HG02885 (cell line): ENCODE measurements around the gene DDX31.

Experiments
- ATAC-seq: cut with Tn5 transposase; IDR thresholded peaks from one replicate; pipeline ENCODE4 v1.9.1; 2021; ENCODE audit warnings: mild to moderate bottlenecking; ENCODE audit not compliant: unreplicated experiment, poor library complexity

DDX31 gene

DNA sequence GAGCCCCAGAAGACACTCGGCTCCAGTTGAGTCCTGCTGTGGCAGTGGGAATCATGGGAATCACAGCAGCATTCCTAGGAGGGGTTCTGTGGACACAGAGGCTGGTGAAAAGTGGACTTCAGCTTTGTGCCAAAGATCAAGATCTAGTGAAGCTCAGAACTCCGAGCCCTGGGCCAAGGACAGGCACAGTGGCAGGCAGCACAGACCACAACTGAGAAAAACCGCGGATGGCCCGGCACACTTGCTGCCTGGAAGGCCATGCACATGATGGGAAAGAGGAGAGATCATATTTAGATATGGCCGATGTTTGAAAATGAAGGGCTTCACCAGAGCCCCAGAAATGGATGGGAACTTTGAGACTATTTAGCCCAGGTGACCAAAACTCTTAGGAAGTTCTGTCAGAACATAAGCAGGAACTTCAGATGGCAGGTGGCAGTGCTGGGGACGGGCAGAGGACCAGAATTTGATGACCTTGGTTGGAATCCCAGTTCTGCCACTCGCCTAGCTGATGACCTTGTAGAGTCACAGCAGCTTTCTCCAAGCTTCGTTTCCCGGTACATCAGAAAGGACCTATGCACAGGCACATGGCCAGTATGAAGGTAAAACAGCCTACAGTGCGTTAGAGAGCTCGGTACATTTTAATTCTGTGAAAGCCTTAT, 69.3 kb downstream of the DDX31 start:
- no peak for ATAC-seq

DNA sequence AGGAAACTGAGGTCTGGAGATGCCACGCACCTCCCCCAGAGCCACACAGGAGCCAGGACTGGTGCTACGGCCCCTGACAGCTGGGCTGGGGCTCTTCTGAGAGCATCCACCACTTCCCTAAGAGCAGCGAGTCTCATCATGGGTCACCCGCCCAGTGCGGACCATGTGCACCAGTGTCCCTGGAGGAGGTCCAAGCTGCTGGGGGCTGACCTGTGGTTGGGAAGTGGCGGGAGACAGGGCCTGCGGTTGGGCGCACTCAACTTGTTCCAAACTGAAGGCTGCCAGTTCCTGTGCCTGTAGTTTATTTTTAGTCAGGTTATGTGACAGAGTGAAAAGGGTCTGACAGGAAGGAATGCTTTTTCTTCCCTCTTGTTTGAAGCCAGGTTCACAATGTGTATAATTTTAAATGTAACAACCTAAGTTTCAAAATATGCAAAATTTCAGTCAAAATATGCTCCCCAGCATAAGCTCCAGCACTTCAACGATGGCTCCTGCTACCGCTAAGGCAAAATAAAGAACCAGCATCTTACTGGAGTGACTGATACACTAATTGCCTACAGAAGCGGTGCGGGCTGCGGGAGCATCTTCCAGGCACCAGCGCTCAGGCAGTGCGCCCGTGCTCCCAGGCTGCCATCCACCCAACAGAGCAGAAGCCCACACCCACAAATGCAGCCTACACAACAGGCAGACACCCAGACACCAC, 72.6 kb downstream of the DDX31 start:
- ATAC-seq, result no peak

DNA sequence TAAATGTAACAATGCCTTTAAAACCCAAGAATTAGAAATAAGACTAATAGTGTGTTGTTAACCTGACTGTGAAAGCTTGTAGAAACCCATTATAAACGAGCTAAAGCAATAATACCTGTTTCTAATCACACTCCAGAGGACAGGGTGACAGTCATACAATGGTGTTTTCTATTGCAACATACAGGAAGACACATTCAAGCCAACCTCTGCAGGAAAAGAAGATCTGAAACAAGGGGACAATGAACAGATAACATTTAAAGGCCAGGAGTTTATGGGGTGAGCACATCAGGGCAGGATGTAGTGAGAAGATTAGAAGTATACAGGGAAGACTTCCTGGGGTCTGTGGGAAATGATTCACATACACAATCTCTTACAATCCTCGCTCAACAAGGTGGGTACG, 73.6 kb downstream of the DDX31 start:
- ATAC-seq, result no peak

DNA sequence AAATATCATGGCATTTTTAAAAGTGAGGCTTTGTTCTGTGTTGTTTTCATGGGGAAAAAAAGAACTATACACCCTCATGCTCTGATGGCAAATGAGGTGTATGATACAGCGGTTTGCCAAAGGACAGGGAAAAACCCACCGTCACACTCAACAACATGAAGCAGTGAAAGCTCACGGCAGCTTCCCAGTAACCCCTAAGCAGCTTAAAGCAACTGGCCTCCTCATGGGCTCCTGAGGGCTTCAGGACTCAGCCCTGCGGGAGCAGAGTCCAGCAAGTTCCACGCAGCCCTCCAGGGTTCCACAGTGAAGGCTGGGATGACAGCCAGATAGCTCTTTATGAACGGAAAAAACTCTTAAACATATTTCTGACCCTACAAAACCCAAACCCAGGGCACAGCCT, 74.5 kb downstream of the DDX31 start:
- ATAC-seq, result no peak

DNA sequence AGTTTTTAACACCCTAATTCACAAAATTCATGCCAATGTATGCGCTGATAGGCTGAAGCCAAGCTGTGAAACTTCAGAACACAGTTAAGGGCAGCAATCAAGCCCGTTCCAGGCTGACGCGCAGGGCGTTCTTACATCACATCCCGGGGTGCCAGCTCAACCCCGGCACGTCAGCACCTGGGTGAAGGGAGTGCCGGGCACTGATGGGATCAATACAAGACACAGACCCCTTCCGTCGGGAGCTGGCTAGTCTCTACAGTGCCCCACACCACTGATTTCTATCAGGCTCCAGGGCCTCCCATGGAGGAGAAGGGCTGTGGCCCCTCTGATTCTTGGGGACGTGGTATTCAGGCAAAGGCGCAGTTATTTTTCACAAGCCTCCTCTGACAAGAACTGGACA, 75.4 kb downstream of the DDX31 start:
- no peak for ATAC-seq

DNA sequence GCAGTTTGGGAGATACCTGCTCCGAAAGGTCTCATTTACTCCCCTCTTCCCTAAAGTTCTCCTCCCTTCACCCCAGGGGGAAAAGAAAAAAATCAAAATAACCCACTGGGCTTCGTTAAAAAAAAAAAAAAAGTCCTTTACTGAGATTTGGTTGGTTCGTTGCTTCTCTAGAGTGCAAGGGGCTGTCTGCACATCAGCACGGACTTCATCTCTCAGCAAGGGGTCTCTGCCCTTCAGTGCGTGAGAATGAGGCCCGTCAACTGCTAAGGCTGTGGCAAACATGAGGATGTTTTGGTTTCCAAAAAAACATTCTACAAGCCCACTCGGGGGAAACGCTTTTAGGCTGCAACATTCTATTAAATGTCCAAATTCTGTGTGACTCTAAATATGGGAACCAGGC, 77.3 kb downstream of the DDX31 start:
- ATAC-seq, result no peak

DNA sequence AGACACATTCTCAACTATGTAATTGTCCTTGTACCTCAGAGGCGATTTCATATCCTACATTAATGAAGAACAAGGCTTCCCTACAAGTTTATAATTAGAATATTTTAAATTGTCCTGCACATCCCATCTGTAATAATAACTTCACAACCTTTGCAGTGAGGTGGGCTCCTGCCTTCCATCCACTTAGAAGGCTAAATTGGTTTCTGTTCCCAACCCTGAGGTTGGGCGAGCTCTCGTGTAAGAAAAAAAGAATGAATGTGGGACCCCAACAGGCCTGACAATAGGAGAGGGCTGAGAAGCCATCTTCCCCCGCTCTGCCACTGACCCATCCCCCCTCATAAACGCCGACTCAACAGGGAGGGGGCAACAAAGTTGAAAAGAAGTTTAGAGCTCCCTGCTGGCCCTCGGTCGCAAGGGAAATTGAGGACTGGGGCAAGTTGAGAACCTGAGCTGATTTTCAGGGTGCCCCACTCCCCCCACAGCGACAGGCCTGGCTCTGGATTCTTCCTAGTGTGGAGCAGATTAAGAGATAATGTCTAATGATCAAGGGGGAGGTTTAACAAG, 78.0 kb downstream of the DDX31 start:
- no peak for ATAC-seq

DNA sequence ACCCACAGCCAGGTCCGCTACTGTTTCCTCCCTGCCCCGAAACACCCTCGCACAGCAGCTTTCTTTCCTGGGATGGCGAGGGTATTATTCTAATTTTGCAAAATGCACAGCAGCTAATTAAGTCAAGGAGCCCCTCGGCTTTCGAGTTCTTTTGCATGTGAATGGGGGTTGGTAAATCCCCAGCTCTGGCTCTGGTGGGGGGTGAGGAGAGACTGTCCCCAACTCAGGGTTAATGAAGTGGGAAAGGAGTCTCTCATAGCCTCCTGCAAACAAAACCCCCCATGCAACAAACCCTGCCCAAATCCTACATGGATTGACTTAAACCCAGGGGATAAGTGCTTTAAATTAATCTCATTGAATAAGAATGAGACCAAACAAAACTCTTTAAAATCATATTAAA, 78.5 kb downstream of the DDX31 start:
- no peak for ATAC-seq

DNA sequence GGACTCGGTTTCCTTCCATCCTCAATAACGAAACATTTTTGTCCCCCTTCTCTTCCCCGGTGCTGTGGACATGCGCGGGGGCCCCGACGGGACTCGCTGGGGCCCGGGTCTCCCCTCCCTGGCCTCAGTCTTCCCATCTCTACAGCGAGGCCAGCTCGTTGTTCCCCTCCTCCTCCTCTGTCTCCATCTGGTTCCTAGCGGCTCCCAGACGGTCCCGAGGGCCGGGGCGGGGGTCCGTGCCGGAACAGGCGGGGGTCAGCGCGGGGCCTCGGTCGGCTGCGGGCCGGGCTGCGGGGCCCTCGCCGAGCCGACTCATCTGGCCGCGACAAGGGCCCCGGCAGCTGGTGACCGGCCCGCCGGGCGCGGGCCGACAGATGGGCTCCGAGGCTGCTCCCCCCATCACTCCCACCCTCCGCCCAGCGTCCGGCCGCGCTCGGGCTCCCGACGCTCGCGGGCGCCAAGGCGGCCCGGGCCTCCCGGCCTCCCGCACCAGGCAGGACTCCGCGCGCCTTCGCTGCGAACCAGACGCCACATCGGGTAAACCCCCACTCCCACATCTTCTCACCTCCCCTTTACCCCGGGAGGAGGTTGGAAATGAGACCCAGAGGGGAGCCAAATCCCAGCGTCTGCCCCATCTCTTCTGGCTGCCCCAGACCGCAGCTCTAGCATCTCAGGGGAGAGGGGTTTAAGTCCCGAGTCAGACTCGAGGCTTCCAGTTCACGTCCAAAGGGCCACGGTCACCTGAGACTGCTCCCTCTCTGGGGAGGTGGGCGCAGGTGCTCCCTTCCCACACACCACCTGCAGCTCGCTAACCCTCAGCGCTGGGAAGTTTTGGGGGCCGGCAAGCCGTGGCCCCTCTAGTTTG, 79.2 kb downstream of the DDX31 start:
- ATAC-seq, result no peak

DNA sequence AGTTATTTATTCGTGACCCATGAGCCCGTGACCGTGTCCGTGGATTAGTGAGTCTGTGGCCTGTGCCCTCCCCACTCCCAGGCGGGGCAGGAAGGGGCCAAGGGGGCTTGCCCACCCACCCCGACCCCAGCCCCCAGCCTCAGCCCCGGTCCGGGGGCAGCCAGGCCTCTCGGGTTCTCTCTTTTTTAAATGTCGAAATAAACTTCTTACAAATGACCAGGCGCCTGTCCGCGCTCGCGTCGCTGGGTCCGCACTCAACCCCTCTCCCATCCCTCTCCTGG, 79.8 kb downstream of the DDX31 start:
- no peak for ATAC-seq

DNA sequence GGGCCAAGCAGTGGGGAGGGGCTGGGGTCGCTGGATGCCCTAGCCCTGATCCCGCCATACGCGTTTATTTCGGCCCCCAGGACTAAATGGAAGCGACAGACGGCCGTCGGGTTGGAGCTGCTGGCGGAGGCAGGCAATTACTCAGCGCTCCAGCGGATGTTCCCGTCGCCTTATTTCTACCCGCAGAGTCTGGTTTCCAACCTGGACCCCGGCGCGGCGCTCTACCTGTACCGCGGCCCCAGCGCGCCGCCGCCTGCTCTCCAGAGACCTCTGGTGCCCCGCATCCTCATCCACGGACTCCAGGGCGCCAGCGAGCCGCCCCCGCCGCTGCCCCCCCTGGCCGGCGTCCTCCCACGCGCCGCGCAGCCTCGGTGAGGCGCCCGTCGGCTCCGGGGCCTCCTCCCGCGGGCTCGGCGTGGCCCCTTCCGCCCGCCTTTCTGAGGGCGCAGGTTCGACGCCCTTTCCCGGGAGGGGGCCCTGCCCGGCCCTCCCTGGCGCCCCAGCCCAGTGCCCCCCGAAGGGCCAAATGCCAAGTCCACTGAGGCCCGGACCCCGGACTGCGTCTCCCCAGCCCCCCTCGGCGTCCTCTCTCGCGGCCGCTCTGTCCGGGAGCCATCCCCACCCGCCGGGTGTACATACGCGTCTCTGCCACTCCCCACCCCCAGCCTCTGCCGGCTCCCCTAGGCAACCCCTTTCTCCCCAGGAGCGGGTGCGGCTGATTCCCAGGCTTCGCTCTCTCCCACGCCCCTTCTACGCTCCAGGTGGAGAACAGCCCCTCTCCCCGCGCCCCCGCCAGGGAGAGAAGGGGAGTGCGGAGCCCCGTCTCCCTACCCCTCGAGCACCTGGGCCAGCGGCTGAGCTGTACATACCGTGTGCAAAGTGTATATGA, 80.4 kb downstream of the DDX31 start:
- ATAC-seq, result no peak

DNA sequence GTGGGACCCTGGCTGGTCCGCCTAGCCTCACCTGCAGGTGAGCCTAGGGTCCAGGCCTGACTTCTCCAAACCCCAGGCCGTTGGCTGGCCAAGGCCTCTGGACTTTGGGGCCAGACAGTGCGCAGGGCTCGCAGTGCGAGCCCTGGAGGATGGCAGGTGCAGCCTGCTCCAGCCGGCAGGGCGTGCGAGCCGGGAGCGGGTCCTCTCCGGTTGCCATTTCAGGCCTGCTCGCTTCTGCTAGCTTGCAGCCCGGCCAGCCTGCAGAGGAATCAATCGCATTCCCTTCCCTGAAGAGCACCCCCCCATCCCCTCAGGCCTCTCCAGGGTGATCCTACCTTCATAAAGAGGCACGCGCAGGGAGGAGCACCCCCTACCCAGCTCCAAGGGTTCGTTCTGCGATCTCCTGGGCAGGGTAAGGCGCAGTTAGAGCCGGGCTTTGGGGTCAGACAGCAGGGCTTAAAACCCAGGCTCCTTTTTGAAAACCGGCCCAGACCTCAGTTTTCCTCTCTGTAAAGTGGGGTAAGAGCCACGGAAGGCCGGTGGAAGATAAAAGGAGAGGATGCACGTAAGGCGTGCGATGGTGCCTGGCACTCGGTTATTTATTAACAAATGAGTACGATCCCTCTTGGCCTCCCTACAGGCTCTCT, 81.2 kb downstream of the DDX31 start:
- ATAC-seq, result no peak

DNA sequence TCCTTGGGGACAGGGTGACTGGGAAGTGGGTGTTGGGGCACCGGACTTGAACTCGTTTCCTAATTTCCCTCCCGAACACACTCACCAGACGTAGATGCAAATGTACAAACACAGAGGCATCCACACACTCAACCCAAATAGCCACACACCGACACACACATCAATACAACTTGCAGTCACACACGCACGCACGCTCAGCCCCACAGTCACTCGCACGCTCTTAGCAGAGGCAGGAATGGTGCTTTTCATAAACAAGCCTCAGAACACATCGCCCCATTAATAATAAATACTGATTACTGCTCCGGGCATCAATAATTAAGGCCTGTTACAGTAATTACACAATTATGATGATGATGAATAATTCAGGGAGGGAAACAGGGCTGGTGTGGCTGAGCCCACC, 81.7 kb downstream of the DDX31 start:
- no peak for ATAC-seq

DNA sequence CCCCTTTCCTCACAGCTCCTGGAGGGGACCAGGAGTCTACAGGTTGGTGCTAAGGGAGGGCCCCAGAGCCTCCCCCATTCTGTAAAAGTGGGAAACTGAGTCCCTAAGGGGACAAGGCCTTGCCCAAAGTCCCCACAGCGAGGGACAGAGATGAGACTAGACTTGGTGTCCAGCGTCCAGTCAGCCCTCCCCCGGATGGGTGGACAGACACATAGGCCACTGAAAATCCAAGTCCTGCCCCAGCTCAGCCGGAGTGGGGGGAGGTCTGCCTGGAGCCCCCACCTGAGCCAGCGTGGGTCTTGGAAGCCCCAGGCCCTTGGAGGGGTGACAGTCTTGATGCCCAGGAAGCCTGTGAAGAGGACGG, 82.2 kb downstream of the DDX31 start:
- ATAC-seq, result no peak

DNA sequence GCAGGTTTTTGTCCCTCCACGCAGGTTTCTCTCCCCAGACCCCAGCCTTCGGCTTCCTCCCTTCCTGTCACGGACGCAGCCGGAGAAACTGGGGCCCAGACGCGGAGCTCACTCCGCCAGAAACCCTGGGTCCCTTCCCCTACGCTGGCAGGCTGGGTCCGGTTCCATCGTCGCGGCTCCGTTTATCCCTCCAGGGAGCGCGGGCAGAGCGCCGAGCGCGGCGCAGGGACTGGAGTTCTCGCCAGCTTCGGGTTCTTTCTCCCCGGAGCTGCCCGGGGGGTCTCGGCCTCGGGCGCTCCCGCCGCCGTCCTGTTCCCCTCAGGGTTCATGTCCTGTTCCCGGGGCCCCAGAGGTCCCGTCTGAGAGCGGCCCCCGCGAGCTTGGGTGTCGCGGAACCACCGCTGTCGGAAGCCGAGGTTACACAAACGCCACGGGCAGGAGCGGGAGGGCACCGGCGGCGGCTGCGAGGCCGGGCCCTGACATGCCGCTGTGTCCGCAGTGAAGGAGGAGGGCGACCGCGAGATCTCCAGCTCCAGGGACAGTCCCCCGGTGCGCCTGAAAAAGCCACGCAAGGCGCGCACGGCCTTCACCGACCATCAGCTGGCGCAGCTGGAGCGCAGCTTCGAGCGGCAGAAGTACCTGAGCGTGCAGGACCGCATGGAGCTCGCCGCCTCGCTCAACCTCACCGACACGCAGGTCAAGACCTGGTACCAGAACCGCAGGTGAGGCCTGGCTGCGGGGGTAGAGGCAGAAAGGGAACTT, 82.8 kb downstream of the DDX31 start:
- no peak for ATAC-seq

DNA sequence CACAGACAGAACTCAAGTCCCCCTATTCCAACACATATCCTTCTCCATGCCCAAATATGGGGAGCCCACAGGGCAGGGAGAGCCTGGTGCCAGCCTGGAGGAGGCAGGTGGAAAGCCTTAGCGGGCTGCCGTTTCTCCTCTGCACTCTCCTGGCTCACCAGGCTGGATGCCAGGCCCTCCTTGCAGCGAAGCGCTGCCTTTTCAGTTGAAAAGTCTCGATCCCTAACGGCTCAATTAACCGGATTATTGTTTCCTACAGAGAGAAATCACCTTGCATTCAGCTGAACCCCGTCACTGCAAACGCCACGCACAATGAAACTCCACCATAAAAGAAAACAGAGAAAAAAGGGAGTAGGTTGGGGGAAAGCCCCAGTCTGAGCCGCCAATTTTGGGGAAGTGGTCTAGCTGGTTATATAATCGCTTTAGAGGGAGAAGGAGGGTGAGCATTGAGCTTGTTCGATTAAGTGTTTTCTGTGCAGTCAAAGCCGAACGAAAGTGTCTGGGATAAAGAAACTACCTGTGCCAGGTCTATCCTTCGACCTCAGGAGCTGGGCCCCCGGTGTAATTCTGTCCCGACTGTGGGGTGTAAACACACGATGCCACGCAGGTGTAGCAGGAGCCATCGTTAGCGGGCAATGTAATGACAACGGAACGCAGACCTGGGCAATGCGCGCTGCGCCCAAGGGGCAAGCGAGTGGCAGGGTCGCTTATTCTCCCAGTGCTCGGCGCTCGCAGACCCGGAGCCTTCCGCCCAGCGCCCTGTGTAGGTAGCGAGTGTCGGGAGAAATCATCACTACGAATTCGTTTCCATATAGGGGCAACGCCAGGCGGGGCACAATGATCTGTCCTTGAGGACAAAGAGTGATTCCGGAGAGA, 83.6 kb downstream of the DDX31 start:
- ATAC-seq, result no peak

DNA sequence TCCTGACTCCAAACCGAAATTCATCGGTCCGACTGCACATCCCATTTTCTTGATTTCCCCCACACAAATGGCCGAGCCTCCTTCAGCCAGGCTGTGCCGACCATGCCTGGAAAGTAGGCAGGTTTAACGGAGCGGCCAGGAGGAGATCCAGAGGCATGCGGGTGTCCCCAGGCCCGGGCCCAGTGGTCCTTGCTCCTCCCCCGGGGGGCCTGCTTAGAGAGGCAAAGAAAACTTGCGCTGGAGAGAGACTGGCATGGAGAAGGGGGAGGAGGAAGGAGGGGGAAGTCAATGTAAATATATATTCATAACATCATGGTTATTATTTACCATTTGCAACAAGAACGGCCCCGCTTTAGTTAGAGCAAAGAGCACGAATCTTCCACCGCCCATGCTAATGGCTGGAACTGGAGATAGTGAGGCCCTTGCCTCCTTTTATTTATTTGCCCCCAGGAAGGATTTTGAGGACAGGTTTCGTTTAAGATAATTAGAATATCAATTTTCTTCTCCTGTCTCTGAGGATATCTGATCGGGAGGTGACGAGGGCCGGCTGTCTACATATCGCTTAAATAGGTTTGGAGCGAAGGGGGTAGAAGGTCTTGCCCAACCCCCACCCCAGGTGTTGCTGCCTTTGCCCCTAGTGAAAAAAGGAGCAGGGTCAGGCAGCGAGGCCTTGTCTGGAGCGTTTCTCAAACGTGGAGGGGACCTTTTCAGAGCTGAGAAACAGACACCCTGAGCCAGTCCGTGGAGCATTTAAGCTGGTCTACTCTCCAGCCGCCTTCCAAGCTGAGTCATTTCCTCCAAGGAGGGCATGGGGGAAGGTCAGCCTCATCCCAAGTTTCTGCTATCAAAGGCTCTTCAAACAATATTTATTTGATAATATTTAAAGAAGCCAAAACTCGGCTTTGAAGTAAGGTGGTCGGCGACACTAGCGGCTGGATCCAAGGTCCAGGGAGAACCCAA, 84.9 kb downstream of the DDX31 start:
- ATAC-seq, result no peak
